22Rv1 (cell line): ENCODE measurements around the gene ANKIB1.

ENCODE experiments used
- H3K27ac ChIP-seq: fragments of 450-650 bp; 2 replicates; pipeline ENCODE4 v1.5.1; 2017
- ZFX ChIP-seq: fragments of 450-650 bp; IDR thresholded peaks from 2 replicates; pipeline ENCODE4 v1.6.1; 2017; ENCODE audit warnings: antibody characterized with exemption, borderline replicate concordance
- TF ChIP-seq, protein P1 (sequence below): fragments of 450-650 bp; IDR thresholded peaks from 2 replicates; pipeline ENCODE4 v1.5.1; 2017; ENCODE audit warnings: mild to moderate bottlenecking

ANKIB1 gene

DNA sequence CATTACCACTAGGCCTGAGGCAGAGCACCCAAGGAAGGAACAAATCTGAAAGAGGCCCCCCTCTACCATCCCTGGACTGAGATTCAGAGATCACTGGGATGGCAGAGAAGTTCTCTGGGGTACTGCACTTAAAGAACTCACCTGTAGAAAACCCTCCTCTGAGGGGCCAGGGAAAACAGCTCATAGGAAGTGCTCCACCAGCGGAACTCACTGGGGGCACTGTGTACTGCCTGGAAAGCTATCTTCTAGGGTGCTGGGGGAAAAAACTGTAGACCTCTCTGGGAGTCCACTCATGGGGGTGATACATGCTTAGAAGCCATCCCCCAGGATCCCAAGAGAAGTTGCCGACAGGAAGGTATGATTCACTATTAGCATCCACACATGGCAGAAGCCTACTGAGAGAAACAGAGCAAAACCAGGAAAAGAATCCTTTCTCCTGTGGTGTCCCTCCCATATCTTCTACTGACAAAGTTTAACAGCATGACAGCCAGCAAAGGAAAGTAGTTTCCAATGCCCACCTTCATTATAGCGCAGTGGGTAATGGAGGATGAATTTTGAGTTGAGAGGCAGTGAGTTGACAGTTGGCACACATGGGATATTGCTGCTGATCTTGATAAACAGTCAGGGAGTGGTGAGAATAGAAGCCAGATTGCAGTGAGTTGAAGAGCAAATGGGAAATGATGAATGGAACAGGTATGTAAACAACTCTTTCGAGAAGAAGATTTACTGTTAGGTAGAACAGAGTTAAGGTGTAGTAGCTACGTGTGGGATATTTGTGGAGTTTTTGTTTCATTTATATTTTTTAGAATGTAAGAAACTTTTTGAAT lies 20.9 kb downstream of the ANKIB1 start:
- no peak overlapping the region for H3K27ac ChIP-seq
- TF ChIP-seq, protein P1, sequence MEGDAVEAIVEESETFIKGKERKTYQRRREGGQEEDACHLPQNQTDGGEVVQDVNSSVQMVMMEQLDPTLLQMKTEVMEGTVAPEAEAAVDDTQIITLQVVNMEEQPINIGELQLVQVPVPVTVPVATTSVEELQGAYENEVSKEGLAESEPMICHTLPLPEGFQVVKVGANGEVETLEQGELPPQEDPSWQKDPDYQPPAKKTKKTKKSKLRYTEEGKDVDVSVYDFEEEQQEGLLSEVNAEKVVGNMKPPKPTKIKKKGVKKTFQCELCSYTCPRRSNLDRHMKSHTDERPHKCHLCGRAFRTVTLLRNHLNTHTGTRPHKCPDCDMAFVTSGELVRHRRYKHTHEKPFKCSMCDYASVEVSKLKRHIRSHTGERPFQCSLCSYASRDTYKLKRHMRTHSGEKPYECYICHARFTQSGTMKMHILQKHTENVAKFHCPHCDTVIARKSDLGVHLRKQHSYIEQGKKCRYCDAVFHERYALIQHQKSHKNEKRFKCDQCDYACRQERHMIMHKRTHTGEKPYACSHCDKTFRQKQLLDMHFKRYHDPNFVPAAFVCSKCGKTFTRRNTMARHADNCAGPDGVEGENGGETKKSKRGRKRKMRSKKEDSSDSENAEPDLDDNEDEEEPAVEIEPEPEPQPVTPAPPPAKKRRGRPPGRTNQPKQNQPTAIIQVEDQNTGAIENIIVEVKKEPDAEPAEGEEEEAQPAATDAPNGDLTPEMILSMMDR = no peak
- TF ChIP-seq ZFX = no peak

DNA sequence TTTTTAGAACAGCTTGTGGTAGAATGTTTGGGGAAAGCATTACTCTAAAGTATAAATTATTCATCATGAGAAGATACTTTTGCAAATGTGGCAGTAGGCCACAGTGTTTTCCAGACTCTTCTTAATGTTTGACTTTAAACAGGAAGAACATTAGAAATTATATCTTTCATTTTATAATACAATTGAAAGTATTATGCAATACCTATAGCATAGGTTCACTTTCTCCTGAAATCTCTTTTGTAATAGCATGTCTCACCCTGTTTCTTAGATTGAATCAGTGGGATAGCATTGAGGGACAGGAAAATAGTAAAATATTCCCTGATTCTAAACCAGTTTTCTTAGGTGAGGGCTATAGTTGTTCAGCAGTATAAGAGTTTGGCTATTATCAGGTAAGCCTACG lies 23.1 kb downstream of the ANKIB1 start:
- no peak overlapping the region for H3K27ac ChIP-seq
- TF ChIP-seq, protein P1 = no peak
- no peak for TF ChIP-seq ZFX

DNA sequence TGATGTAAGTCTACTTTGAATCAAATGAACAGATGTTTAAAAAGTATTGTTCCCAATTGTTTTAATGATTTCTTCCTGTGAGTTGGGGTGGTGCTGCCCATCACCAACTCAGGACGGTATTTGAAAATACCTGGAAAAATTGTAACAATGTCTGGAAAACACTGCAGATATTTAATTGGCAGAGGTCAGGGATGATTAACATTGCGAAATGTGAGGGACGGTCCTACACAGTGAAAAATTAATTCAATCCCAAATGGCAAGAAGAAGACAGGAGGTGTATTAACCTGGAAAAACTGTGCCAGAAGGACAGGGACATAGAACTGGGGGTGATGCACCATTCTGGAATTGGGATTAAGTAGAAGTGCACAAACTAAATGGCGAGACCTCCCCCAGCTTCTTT lies 29.6 kb downstream of the ANKIB1 start:
- no peak overlapping the region for H3K27ac ChIP-seq

DNA sequence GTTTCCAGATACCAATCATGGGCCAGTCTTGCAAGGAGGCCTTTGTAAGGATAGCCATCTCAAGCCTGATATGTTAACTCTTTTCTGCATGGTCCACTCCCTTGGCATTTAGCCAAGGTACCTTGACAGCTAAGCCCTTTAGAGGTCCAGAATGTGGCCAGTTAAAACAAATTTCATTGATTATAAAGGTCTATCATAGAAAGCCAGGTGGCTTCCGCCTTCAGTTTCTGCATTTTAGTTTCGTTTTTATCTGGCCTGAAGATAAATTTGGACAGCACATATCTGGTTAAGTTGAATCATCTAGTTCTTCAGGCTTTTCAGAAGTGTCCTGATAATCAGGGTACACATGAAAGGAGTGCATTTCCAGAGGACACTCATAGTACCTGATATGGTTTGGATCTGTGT lies 30.7 kb downstream of the ANKIB1 start:
- TF ChIP-seq ZFX = no peak
- TF ChIP-seq, protein P1 = no peak

More for the DNA sequence above, 29.6 kb downstream of the ANKIB1 start:
- TF ChIP-seq, protein P1 = no peak
- TF ChIP-seq ZFX = no peak

GRCh38 chr7:92279396-92280031 lies 33.7 kb downstream of the ANKIB1 start:
- TF ChIP-seq, protein P1 = no peak
- no peak for TF ChIP-seq ZFX
- no peak overlapping the region for H3K27ac ChIP-seq

More for the DNA sequence above, 30.7 kb downstream of the ANKIB1 start:
- H3K27ac ChIP-seq = no peak overlapping the region

DNA sequence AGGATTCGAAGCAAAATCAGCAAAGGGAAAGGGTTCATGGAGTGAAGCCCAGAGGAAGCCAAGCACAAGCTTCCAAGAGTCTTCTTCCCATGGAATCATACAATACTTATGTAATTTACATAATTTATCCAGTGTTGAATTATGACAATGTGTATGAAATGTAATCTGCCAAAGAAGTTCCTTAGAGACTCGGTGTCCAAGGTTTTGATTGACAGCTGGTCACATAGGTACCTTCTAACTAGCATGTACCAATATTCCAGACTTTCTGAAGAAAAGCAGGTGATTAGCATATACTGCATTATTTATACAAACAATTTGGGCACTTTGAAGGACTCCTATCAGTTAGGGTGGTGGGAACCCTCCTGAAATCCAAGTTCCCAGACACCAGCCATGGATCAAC lies 35.3 kb downstream of the ANKIB1 start:
- TF ChIP-seq, protein P1 = no peak
- TF ChIP-seq ZFX = no peak
- H3K27ac ChIP-seq = no peak overlapping the region

- TF ChIP-seq ZFX = no peak
- TF ChIP-seq, protein P1 = no peak
- H3K27ac ChIP-seq = no peak overlapping the region
These were observed 36.5 kb downstream of the ANKIB1 start for GRCh38 chr7:92282221-92282814.
